Smooth muscle cell of the brain vasculature (primary cell): ENCODE data around the gene GJB6.

Source experiments
- DNase-seq: peaks from one replicate; pipeline ENCODE4 v3.0.0-alpha.2; 2012; ENCODE audit warnings: low read depth, low spot score

Gene GJB6

GRCh38 chr13:20186771-20187170 lies 45.3 kb downstream of the GJB6 start:
- DNase-seq = no peak

- DNase-seq = no peak
Measured at GRCh38 chr13:20185366-20186056, 46.6 kb downstream of the GJB6 start.

- peak; percentile 32 for DNase-seq
Measured at GRCh38 chr13:20182231-20182846, 49.8 kb downstream of the GJB6 start.

GRCh38 chr13:20181188-20181587 lies 50.9 kb downstream of the GJB6 start:
- DNase-seq = no peak

- no peak for DNase-seq
Measured at GRCh38 chr13:20178156-20178555, 54.0 kb downstream of the GJB6 start.

- DNase-seq = no peak
Measured at GRCh38 chr13:20177049-20177831, 54.9 kb downstream of the GJB6 start.

GRCh38 chr13:20175907-20176652 lies 56.0 kb downstream of the GJB6 start:
- DNase-seq = no peak

- no peak for DNase-seq
Measured at GRCh38 chr13:20175406-20175794, 56.7 kb downstream of the GJB6 start.

- no peak for DNase-seq
Measured at GRCh38 chr13:20174656-20175405, 57.3 kb downstream of the GJB6 start.

- DNase-seq = no peak
Measured at GRCh38 chr13:20173116-20173746, 58.9 kb downstream of the GJB6 start.
